DMS 273 (cell line): ENCODE results near the gene ATXN1.
A peak's percentile ranks its signal among the peaks of the same experiment; 100 is the strongest.
"Not testable (repeated sequence)": the region's sequence is repeated elsewhere in the genome, so short reads cannot be mapped to it uniquely, and the experiment has no call there.

Source experiments
- DNase-seq: peaks from one replicate; lab custom pipeline; 2025; ENCODE audit not compliant: unreplicated experiment; lab: John Stamatoyannopoulos, UW

The ATXN1 gene

DNA sequence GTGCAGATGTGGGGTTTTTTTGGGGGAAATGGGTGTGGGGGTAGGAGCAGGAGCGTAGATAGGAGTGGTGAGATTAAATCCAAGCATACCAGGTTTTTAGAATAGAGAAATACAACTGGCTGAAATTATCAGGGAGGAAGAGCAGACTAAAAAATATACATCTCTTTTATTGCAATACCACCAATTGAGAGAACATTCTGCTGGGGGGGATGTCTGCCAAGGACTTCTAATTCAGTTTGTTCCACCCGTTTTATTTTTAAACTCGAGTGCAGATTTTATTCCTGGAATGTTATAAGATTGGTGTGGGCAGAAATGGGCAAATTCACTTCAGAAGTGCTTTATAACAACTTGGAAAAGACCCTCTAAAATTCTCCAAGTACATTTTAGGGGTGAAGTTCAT lies 330.2 kb downstream of the ATXN1 start:
- DNase-seq: no peak

DNA sequence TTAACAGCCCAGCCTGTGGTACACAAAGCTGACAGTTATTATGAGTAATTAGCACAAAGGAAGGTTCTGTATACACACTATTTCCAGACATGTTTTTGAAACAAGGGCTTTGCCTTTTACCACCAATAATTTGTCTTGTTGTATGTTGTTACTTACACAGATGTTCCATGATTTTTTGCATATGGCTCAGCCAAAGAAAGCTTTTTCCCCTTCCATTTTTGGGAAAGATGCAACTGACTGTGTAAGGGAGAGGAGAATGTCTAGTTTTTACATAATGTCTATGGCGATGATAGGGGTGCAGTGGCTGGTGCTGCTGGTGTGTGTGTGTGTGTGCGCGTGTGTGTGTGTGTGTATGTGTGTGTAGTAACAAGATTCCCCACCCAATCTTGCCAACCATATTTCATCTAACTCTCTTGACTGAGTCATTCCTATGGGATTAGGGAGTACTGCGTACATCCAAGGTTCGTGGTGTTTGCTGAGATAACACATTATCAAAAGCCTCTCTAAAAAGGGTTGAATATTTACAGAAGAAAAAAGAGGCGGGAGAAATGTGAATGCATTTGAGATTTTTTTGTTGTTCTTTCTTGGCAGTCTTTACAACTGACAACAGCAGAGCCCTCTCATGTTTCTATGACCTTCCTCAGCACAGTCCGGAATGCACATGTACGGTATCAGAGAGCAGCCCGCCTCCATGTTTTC lies 330.7 kb downstream of the ATXN1 start:
- DNase-seq: no peak

DNA sequence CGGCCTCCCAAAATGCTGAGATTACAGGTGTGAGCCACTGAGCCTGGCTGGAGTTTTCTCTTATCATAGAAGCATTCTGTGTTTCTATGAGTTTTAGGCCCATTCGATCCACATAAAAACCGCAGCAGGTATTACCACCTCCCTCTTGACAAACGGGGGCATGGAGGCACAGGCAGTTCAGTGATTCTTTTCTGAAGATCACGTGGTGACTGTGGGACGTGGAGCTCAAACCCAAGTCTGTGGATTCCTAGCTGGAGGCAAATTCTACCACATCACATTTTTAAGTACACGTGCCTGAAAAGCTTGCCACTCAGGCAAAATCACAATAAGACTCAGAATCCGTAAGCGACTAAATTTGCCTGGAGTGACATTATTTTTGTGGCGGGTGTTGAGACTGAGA lies 331.6 kb downstream of the ATXN1 start:
- DNase-seq: no peak

DNA sequence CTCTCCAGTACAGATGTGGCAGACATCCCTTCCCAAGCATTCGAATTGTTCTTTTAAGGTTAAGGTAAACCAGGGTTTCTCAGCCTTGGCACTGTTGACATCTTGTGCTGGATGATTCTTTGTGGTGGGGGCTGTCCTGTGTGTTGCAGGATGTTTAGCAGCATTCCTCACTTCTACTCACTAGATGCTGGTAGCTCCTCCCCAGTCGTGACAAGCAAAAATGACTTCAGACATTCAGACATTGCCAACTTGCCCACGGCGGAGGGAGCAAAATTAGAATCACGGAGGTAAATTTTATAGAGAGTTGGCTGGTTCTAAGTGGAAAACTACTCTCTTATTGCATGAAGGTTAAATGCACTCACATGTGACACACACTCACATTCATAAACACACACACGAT lies 334.1 kb downstream of the ATXN1 start:
- DNase-seq: no peak

DNA sequence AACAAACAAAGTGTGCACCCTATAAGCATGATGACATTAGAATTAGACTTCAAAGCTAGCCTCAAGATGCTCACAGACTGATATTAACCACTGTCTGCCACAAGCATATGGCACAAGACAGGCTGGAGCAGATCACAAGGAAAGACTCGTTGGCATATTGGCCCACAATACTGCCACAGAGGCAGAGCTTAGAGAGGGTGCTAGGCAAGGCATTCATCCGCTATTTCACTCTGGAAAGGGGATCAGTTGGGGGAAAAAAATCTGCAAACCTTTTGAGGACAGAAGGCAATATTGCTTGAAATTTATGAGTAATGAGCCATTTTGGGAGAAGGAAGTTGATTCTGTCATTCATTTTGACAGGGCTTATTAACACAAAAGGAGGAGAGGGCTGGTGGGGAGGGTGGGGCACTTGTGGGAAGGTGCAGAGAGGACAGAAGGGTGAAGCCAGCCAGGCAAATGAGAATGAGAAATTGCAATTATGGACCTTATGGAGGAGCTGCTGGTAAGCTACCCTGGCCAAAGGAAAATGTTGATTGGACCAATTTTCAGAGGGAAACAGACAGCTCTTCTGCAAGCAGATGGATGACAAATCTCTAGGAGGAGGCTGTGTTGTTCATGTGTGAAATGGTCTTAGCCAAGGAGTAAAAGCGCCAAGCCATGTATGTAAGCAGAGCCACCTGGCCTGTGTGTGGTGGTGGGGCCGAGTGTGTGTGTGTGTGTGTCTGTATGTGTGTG lies 335.2 kb downstream of the ATXN1 start:
- DNase-seq: peak; percentile 54

DNA sequence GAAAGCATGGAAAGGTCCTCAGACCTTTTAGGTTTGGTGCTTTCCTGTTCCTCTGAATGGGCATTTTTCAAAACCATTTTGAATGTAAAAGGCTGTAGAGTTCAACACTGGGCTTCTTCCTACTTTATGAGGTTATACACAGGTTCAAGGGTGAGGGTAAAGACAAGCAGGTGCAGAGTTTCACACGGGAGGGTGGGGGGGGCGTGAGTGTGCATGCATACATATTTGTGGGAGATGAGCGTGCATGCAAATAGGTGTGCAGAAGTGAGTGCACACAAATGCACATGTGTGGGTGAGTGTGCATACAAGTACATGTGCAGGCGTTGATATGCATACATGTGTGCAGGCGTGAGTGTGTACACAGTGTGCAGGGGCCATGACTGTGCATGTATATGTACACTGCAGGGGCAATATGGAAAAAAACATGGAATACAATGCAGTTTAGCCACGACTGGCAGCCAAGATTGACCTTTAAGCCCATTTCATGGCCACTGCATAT lies 339.7 kb downstream of the ATXN1 start:
- DNase-seq: no peak

DNA sequence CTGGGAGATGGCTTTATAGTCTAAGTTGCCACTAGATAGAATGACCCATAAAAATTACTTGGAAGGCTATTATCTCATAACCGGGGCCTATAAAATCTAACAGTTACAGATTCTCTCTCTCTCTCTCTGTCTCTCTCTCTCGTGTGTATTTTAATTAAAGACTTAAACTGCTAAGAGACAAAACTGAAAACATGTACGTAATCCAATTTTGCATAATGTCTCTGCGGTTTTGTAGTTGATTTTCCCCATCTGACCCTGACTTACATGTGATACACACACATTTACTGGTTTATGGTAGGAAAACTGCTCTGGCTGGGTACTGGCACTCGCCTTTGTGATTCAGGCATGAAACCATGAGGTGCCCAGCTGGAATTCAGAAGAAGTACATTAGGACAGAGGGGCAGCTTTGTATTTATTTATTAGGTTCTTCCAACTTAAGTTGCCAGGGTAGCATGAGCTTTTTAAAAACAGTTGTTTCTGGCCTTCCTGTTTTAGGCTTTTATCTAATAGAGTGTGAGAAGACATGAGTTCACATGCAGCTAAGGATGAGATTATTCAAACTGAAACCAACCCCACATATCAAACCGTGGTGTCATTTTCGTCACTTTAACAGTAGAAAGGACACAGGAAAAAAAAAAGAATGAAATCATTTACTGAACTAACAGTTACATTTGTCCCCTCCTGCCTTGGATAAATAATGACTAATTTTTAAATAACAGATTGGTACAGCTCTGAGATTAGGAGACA lies 340.4 kb downstream of the ATXN1 start:
- peak; percentile 32 for DNase-seq

DNA sequence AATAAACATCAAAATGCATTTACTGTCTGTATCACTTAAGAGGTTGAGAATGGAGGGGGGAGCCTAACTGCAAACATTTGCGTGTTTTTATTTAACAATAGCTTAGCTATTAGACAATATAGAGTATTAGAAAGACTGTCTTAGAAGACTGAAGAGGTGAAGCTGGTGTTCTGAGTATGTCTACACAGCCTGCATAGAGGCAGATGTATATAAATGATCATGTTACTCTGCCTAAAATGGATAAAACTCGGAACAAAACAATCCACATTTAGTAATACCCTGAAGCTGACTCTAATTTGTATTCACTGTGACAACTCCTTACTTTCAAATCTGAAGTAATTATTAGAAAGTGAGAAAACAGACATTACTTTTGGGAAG lies 340.9 kb downstream of the ATXN1 start:
- DNase-seq: no peak

DNA sequence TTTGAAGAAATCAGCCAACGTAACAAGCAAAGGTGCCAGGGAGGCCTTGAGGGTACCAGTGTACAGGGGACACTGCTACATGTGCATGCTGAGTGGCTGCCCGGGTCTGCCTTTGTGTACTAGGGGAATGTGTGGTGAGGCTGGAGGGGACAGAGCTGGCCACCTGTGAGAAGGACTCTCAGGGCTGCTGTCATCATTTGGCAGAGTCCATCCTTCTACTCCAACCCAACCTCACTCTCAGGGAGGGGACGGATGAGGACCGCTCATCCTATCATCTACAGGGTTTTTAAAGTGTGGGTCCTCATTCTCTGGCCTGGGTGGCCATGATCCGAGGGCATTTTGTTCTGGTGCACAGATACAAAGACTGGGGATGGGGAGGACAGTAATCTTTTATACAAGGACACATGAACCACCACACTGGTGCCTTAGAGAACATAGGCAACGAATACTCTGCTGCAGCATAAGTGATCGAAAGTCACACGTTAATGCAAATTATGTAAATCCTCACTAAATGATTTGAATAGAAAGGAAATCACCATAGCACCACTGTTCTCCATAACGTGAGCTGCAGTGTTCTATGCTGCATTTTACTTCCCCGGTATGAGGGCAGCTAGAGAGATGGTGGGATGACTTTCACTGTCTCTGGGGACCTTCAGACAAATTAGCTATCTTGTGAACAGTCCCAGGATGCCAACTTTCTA lies 341.5 kb downstream of the ATXN1 start:
- DNase-seq: no peak

DNA sequence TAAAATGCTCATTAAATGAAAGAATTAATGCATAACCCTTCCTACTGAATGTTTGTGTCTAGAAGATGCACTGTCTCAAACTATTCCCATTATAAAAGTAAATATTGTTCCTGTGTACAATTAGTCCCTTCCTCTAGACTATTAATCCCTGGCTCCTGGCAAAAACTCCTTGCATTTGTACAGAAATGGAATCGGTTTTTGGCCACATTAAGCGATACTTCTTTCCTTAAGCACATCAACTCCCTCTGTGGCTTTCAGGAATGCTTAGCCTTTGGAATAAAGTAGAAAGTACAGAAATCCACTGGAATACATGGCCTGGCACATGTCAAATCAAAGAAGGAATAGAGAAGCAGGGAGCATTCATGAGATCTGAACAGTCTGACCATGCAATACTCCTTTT lies 343.1 kb downstream of the ATXN1 start:
- DNase-seq: no peak

DNA sequence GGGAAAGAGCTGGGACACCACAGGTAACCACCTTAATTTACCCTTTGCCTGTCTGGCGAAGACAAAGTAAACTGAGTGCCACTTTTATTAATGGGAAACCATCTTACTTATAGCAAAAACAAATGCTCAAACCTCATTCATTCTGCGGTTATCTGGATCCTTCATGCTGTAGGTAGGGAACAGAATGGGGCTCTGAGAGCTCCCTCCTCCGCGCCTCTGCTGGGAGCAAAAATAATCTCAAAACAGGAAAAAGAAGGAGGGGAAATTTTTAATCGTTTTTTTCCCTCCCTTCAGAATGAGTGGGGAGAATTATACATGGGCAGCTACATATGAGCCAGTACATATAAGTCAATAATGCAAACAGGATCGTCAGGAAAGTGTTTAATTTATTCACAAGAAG lies 345.6 kb downstream of the ATXN1 start:
- DNase-seq: no peak

DNA sequence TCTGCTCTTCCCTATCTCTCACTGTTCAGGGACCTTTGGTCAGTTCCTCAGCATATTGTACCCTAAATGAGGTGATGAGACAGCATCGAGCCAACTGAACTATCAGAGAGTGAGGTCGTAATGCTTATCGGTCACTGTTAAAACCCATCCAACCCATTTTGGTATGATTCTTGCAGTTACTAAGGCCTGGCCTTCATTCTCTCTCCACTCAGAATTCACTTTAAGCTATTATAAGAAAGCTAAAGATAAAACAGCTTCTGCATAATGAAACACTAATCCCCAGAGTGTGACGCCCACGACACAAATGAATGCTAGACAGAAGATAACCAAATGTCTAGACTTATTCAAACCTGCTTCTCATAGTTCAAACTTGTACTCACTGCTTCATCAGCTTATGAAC lies 347.1 kb downstream of the ATXN1 start:
- no peak for DNase-seq

DNA sequence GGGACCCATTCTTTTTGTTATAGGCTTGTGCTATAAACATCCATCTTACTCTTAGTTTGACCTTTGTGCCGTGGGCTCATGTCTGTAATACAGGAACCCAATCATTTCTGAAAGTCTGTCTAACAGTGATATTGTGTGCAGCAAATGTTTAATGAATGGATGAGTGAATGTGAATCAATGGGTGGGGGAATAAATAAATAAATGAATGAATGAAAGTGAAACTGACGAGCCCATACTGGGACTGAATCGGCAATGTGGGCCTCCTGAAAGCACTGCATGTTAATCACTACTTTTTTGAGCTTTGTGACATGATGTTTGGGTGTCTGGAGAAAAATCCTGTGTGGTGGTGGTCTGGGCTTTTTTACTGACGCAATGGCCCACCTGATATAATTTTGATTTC lies 347.9 kb downstream of the ATXN1 start:
- DNase-seq: no peak

DNA sequence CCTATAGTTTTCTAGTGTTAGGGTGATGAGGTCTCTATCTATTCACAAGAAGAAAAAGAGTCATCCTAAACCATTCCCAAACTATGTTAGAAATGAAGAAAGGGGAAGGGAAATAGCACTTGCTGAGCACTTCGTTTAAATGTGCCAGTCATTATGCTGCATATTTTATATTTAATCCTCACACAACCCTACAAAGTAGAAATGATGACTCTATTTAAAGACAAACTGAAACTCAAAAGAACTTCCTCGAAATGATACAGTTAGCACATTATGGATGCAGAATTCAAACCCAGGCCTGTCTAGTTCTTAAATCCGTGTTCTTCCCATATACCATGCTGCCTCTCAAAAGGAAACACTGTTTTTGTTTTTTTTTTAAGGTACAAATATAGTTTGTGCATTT lies 348.3 kb downstream of the ATXN1 start:
- no peak for DNase-seq

DNA sequence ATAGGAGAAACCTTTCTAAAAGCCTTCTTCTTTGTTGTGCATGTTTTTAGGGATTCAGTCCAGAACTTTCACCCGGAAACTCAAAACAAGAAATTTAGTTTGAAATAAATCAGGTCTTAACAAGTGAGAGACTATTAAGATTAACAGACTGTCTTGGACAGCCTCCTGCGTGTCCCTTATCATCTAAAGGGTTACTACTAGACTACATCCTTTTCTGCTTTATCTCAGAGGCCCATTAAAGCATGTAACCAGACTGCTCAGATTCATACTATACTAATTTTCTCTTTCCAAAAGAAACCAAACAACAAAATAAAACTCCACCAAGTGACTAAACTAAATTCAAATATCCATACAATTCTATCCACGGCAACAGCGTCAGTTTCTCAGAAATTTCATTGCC lies 349.1 kb downstream of the ATXN1 start:
- DNase-seq: no peak

DNA sequence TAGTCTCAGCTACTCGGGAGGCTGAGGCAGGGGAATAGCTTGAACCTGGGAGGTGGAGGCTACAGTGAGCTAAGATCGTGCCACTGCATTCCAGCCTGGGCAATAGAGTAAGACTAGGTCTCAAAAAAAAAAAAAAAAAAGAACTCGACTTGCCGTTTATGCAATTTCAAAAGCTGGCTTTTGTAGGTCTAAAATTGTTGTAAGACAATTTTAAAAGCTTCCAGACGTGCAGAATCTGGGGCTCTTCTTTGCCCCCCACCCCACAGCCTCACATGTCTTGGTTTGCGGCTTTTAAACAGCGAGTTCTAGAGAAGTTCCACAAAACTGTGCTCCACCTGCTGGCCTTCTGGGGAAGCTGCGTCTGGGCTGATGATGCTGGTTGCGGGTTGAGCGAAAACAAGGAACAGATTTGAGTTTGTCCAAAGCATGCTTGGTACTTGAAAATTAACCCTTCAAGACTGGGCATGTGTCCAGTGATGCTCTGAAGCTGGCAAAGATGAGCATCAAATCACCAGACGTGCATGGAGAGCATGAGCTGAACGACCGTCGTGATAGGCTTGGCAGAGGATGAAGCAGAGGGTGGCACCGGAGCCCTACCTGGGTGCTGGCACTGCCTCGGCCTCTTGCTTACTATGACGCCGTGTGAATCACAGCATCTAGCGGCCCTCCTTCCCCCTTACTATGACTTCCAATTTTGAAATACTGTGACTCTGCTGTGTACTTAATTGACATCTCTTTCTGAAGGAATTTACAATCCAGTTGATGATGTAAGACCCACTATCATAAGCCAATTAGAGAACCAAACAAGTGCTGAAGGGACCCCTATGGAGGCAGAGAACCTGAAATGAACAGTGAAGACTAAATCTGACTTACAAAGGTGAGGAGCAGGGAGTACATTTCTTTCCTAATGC lies 351.5 kb downstream of the ATXN1 start:
- peak; percentile 77 for DNase-seq

DNA sequence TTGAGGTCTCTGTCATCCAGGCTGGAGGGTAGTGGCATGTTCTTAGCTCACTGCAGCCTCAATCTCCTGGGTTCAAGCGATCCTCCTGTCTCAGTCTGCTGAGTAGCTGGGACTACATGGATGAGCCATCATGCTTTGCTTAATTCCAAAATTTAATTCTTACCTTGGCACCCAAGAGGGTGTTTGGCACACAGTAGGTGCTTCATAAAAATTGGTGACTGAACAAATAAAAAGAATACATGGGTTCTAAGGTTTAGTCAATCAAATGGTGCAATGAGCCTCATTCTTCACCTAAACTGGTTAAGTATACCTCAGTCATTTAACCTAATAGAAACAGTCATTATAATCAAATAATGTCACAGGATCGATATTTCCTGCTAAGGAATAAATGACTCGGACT lies 352.5 kb downstream of the ATXN1 start:
- DNase-seq: no peak

DNA sequence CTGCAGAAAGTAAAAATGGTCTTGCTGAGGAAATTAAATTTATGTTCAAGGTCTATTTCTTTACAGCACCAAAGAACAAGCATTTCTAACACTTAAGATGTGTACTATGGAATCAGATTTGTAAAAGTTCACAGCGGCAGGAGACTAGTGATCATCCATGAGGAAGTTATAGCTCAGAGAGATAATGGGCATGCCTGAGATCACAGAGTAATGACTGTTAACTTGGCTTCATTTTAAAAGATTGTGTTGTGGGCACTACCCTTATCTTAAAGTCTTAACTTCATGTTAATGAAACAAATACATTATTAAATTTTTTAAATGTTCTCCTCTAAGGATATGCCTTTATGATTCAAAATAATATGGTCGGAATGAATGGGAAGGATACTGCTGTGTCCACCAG lies 354.3 kb downstream of the ATXN1 start:
- DNase-seq: no peak

DNA sequence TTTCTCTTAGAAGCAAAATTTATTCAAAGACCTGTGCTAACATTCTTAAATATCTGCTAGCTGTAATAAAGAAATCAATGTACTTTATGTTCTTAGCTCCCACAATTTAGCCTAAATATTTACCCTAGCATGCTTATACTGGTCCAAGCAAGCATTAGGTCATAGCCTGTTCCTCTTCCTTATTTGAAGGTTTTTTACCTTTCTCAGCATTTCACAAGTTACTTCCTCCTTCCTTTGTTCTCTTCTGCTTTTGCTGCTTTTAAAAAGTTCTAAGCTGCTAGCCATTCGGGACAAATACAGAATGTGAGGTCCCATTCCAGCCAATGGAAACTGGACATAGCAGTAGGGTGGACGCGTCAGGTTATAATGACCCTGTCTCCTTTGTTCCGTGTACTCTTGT lies 354.7 kb downstream of the ATXN1 start:
- not testable (repeated sequence) for DNase-seq

DNA sequence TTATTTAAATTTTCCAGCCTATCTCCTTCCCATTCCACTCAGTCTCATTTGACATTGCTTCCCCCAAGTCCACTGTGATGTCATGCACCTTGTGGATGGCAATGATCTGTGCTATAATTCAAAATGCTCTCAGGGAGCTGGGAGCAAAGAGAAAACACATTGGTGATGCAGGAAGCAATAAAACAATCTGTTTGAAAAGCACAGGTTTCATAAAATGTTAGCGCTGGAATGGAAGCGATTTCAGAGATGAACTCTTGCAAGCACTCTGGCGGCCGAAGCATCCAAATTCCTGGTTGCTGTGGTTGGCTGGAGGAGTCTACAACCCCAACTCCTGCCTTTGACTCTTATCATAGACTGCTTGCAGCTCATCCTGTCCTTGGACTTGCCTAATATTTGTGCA lies 355.9 kb downstream of the ATXN1 start:
- no peak for DNase-seq
